Measurements from ENCODE around the gene NUMA1. TPM values are rescaled to one million over a fixed set of nuclear protein-coding genes. Genes with fewer than 3 reads are reported as not detected.

NUMA1 gene
- total and polyA plus RNA-seq, 9 of the 15 experiments (the other 6 are each of a cell fraction or from before 2014, with no cell fraction given): 4.1 to 104 (median 51.2) TPM

GRCh38 chr11:72079819-72080325, 470 bp downstream of the NUMA1 start (continued):
- TF ChIP-seq ZFP91 (CRISPR knock-in tag; IDR thresholded peaks at IDR 0.05) (0 out of 2 replicates have a peak, but pooled peaks have one; percentile 21), SOX6 (IDR thresholded peaks at IDR 0.05) (0 out of 2 replicates have a peak, but pooled peaks have one; percentile 7), MAFF (IDR thresholded peaks at IDR 0.05; ENCODE audit: low read length) (peak; percentile 84), TBL1XR1 (IDR thresholded peaks at IDR 0.05; ENCODE audit: low read length in 2 of 2) (no peak), SFPQ (IDR thresholded peaks at IDR 0.05; ENCODE audit: low read depth, low read length) (no peak), ZNF274 (IDR thresholded peaks at IDR 0.05; ENCODE audit: borderline replicate concordance, low read depth, low read length) (no peak)
- TF ChIP-seq, protein P1, sequence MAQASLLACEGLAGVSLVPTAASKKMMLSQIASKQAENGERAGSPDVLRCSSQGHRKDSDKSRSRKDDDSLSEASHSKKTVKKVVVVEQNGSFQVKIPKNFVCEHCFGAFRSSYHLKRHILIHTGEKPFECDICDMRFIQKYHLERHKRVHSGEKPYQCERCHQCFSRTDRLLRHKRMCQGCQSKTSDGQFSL (CRISPR knock-in tag; IDR thresholded peaks at IDR 0.05): no peak; the same call in 1 of the 2 replicates
- TF ChIP-seq, protein P1 (tag; IDR thresholded peaks at IDR 0.05): peak in 1 of 2 experiments; percentile 93; a peak in 2 of 4 replicates

Data from K562 (cell line).